K562 (cell line): ENCODE results near the gene MAP3K19. TPM values are rescaled to one million over a fixed set of nuclear protein-coding genes. Genes with fewer than 3 reads are reported as not detected.

Source experiments
- ATAC-seq: fragments of 200-7000 bp; cut with Tn5 transposase; 3 replicates; pipeline ENCODE4 v1.9.1; 2020; ENCODE audit warnings: moderate library complexity
- BruUV-seq: library from RNA; stranded (reverse); fragments of 400-500 nt; replicated peaks from 2 replicates; lab custom pipeline; 2021; lab: Mats Ljungman, UMichigan
- CTCF ChIA-PET: fragments of 300-600 bp; formaldehyde crosslinking; extraction: SDS; loops from one replicate; lab custom pipeline; 2021; ENCODE audit warnings: low intra/inter-chr PET ratio; lab: Yijun Ruan, JAX
- POLR2A ChIA-PET: fragments of 300-600, 350-650 bp; sonication (Branson Sonifier 250); formaldehyde crosslinking; extraction: SDS; loops from one replicate; lab custom pipeline; 2021; ENCODE audit warnings: antibody characterized with exemption, inconsistent platforms; lab: Yijun Ruan, JAX
- DNase-seq, 4 experiments: peaks; one replicate each; pipeline versions ENCODE4 v3.0.0 to v3.0.0-alpha.2; 2011 to 2018; ENCODE audit warnings: low spot score in 3 of 4, mixed read lengths in 3 of 4; ENCODE audit errors: extremely low read depth in 1 of 4
- FAIRE-seq: peaks from 2 replicates; lab custom pipeline; 2011; peaks lifted over from hg19 to GRCh38; lab: Jason Lieb, UNC
- H2AFZ ChIP-seq: 2 replicates; pipeline ENCODE4 v1.6.0; 2011; ENCODE audit warnings: low read depth, low read length, control low read depth, inconsistent platforms
- H3K27ac ChIP-seq: fragments of 200-600 bp; 3 replicates; pipeline ENCODE4 v1.8.0; 2011; ENCODE audit warnings: low read depth, mild to moderate bottlenecking, control low read depth, inconsistent platforms, low read length, moderate library complexity, mixed read lengths; ENCODE audit errors: extremely low read depth
- H3K27me3 ChIP-seq, 2 experiments: fragments of 300-600 bp in 1 of 2; 2 replicates in 1 of 2; 3 replicates in 1 of 2; pipeline versions ENCODE4 v1.6.0 to v1.8.0; 2011; ENCODE audit warnings: inconsistent platforms in 2 of 2, low read length in 2 of 2, mild to moderate bottlenecking in 1 of 2, mixed read lengths in 1 of 2, moderate library complexity in 1 of 2; ENCODE audit not compliant: control insufficient read depth in 2 of 2, insufficient read depth in 2 of 2
- H3K36me3 ChIP-seq: fragments of 300-600 bp; 3 replicates; pipeline ENCODE4 v1.8.0; 2011; ENCODE audit warnings: mild to moderate bottlenecking, low read length, inconsistent platforms; ENCODE audit not compliant: control insufficient read depth, insufficient read depth
- H3K4me1 ChIP-seq, 2 experiments: fragments of 200-600 bp in 1 of 2; replicated peaks in 1 of 2; 2 replicates in 1 of 2; 3 replicates in 1 of 2; pipeline versions ENCODE4 v1.5.1 to v1.8.0; 2011; ENCODE audit warnings: inconsistent platforms in 2 of 2, low read length in 2 of 2, mild to moderate bottlenecking in 1 of 2, mixed read lengths in 1 of 2, moderate library complexity in 1 of 2; ENCODE audit not compliant: control insufficient read depth in 2 of 2, insufficient read depth in 2 of 2
- H3K4me2 ChIP-seq: 2 replicates; pipeline ENCODE4 v1.6.1; 2011; ENCODE audit warnings: low read length, control low read depth, inconsistent platforms, mixed read lengths; ENCODE audit not compliant: insufficient read depth
- H3K4me3 ChIP-seq: fragments of 200-600 bp; sonication (generic), shearing (Covaris generic); 2 replicates; pipeline ENCODE4 v1.5.1; 2016; ENCODE audit warnings: control low read depth, inconsistent platforms
- H3K79me2 ChIP-seq: fragments of 200-600 bp; 3 replicates; pipeline ENCODE4 v1.8.0; 2011; ENCODE audit warnings: low read length, inconsistent platforms; ENCODE audit not compliant: control insufficient read depth, insufficient read depth
- H3K9ac ChIP-seq, 2 experiments: 2 replicates each; pipeline versions ENCODE4 v1.6.0 to v1.6.1; 2011; ENCODE audit warnings: low read depth in 2 of 2, low read length in 2 of 2, control low read depth in 1 of 2, inconsistent platforms in 1 of 2, mild to moderate bottlenecking in 1 of 2, mixed read lengths in 1 of 2; ENCODE audit not compliant: insufficient read depth in 1 of 2
- H3K9me1 ChIP-seq: one replicate; pipeline ENCODE4 v1.6.0; 2011; ENCODE audit warnings: inconsistent platforms, mild to moderate bottlenecking, low read length, moderate library complexity; ENCODE audit not compliant: control insufficient read depth, insufficient read depth
- H3K9me3 ChIP-seq: replicated peaks from 2 replicates; pipeline ENCODE4 v1.5.1; 2011; ENCODE audit warnings: low read depth, low read length, inconsistent platforms; ENCODE audit not compliant: control insufficient read depth, insufficient read depth
- H4K20me1 ChIP-seq: replicated peaks from 2 replicates; pipeline ENCODE4 v1.6.1; 2011; ENCODE audit warnings: low read length, inconsistent platforms, mixed read lengths; ENCODE audit not compliant: control insufficient read depth, insufficient read depth
- CEBPB ChIP-seq: fragments of 450-650 bp; IDR thresholded peaks from 2 replicates; pipeline ENCODE4 v1.6.1; 2016; ENCODE audit warnings: missing genetic modification characterization, missing compliant biosample characterization
- CTCF ChIP-seq, 3 experiments: IDR thresholded peaks in 2 of 3; conservative IDR thresholded peaks in 1 of 3; 2 replicates each; pipeline ENCODE4 v1.5.1; 2011 to 2012; ENCODE audit warnings: low read length in 3 of 3, mild to moderate bottlenecking in 3 of 3, control low read depth in 2 of 3, improper control_type of control experiment in 1 of 3, inconsistent platforms in 1 of 3, low read depth in 1 of 3, mixed read lengths in 1 of 3, moderate library complexity in 1 of 3; ENCODE audit not compliant: insufficient read depth in 2 of 3
- GATAD2B ChIP-seq: fragments of 450-650 bp; IDR thresholded peaks from 2 replicates; pipeline ENCODE4 v1.6.1; 2017; ENCODE audit warnings: mild to moderate bottlenecking, borderline replicate concordance
- HLTF ChIP-seq: fragments of 450-650 bp; IDR thresholded peaks from 2 replicates; pipeline ENCODE4 v1.6.1; 2016
- MTF1 ChIP-seq: fragments of 250-450 bp; sonication (Bioruptor Pico); IDR thresholded peaks from 2 replicates; pipeline ENCODE4 v1.9.0; 2021; ENCODE audit warnings: moderate library complexity, mild to moderate bottlenecking, inconsistent platforms, borderline replicate concordance
- PHF8 ChIP-seq: fragments of 200-600 bp; sonication (generic); IDR thresholded peaks from 2 replicates; pipeline ENCODE4 v1.6.1; 2012; ENCODE audit warnings: mixed run types, mild to moderate bottlenecking, inconsistent platforms, low read length, moderate library complexity, borderline replicate concordance
- RBM39 ChIP-seq: fragments of 200-400 bp; formaldehyde crosslinking; optimal IDR thresholded peaks from 2 replicates; pipeline ENCODE3; 2018; ENCODE audit warnings: low read depth, low read length
- RFX1 ChIP-seq: fragments of 450-650 bp; IDR thresholded peaks from 2 replicates; pipeline ENCODE4 v1.6.1; 2016; ENCODE audit warnings: mild to moderate bottlenecking, moderate library complexity
- RUNX1 ChIP-seq: sonication (generic); IDR thresholded peaks from 2 replicates; pipeline ENCODE4 v1.6.1; 2016; ENCODE audit warnings: antibody characterized with exemption, low read depth
- SMAD2 ChIP-seq: fragments of 150-350 bp; IDR thresholded peaks from 2 replicates; pipeline ENCODE4 v1.6.1; 2014; ENCODE audit warnings: low read depth, mild to moderate bottlenecking, low read length
- ZFP30 ChIP-seq: fragments of 250-450 bp; sonication (Bioruptor Pico); IDR thresholded peaks from 2 replicates; pipeline ENCODE4 v1.8.0; 2022; ENCODE audit warnings: moderate library complexity, mild to moderate bottlenecking, inconsistent platforms, borderline replicate concordance
- ZKSCAN3 ChIP-seq: fragments of 250-450 bp; sonication (Bioruptor Pico); IDR thresholded peaks from 2 replicates; pipeline ENCODE4 v1.4.0; 2020
- ZNF124 ChIP-seq: sonication (generic); formaldehyde crosslinking; IDR thresholded peaks from 2 replicates; pipeline ENCODE4 v1.8.1; 2022; ENCODE audit warnings: missing genetic modification reagents
- ZNF197 ChIP-seq: fragments of 200-800 bp; sonication (Bioruptor generic); IDR thresholded peaks from 2 replicates; pipeline ENCODE4 v1.6.1; 2016; ENCODE audit warnings: low read depth, missing genetic modification characterization, missing compliant biosample characterization
- ZNF717 ChIP-seq: fragments of 250-450 bp; sonication (Bioruptor Pico); IDR thresholded peaks from 2 replicates; pipeline ENCODE4 v1.5.0; 2021
- WGBS: fragments of 100-300 bp; shearing (Covaris generic); methylation state at CpG from one replicate; pipeline ENCODE4 v1.1.6; 2016; ENCODE audit warnings: low coverage, mixed read lengths; ENCODE audit not compliant: insufficient coverage; ENCODE audit errors: missing lambda C conversion rate; 5-methylcytosine and 5-hydroxymethylcytosine counted together
- in situ Hi-C: fragments of 300-500 bp; cut with MboI; formaldehyde crosslinking; loops from 4 replicates; pipeline ENCODE4 v1.15.0; 2018; ENCODE audit warnings: inconsistent platforms, mixed read lengths
- intact Hi-C: fragments of 100-400 bp; cut with micrococcal nuclease; formaldehyde crosslinking; loops from 2 replicates; pipeline ENCODE4 v1.14.2; 2022
- polyA plus RNA-seq, 8 experiments: library from polyadenylated mRNA; depleted of rRNA in 4 of 8; stranded (reverse) in 5 of 8; unstranded in 3 of 8; fragments of >200 nt; fragmentation: Nextera tagmentation in 2 of 8; fragmentation: Illumina TruSeq in 1 of 8; extraction: Ambion mirVana in 2 of 8; extraction: Trizol in 1 of 8; gene quantifications; 2 replicates each; pipeline versions ENCODE4 v1.2.1 to v1.2.3, GENCODE V29; 2011 to 2014; ENCODE audit warnings: inconsistent platforms in 1 of 8, missing spikeins in 1 of 8
- total RNA-seq, 7 experiments: library from RNA; depleted of rRNA in 6 of 7; stranded (reverse); fragments of >200 nt in 6 of 7; fragmentation: Illumina TruSeq in 2 of 7; extraction: Trizol in 2 of 7; gene quantifications; 2 replicates each; pipeline versions ENCODE4 v1.2.1 to v1.2.3, GENCODE V29; 2011 to 2021; ENCODE audit warnings: low replicate concordance in 1 of 7
- TF ChIP-seq, protein P1 (sequence below): fragments of 250-450 bp; sonication (Bioruptor Pico); IDR thresholded peaks from 2 replicates; pipeline ENCODE4 v1.5.0; 2022; ENCODE audit warnings: mild to moderate bottlenecking

MAP3K19 gene
- total and polyA plus RNA-seq, 9 of the 15 experiments (the other 6 are each of a cell fraction or from before 2014, with no cell fraction given), result 0.29 TPM; not detected in 8

DNA sequence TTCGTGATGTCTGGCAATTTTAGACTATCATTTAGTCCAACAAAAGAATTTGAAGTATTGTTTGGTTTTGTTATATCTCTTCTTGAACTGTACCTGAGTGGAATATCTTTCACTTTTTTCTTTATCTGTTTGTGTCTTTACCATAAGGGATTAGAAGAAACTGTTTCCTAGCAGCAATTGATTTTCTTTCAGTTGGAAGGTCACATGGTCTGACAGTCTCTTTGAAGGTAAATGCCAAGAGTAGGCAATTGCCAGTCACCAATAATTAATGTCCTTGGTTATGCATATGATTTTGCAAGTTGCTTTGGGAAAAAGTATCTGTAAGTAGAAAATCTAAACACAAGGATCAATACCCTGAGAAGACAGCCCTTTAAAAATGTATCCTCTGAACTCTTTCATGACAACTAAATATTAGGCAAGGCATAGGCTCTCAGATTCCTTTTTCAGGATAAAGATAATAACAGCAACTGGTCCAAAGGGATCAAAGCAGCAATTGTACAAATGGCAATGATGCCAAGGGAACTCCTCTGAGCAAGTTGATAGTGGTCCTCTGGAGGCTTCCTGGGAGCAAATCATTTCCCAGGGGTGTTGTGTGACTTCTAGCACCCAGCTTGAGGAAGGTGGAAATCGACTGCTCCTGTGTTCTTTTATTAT, 17.6 kb downstream of the MAP3K19 start:
- in situ Hi-C loops, result no loop called here
- no TSS peak for BruUV-seq
- intact Hi-C loops, result no loop called here
- no peak overlapping the region for H3K4me3 ChIP-seq
- H3K4me1 ChIP-seq, result no peaks in the 10 kb centered on the region
- no peak overlapping the region for H3K9ac ChIP-seq
- ATAC-seq (no peak), FAIRE-seq (no peak), DNase-seq (no peak)
- no peaks in the 10 kb centered on the region for H3K36me3 ChIP-seq
- H3K9me1 ChIP-seq, result no peaks in the 10 kb centered on the region
- ChIA-PET CTCF (no interaction called here), POLR2A (no interaction called here)
- H2AFZ ChIP-seq, result no peak overlapping the region
- no peaks in the 10 kb centered on the region for H4K20me1 ChIP-seq
- H3K79me2 ChIP-seq, result no peaks in the 10 kb centered on the region
- no peaks in the 10 kb centered on the region for H3K9me3 ChIP-seq
- no peak for TF ChIP-seq ZKSCAN3 (CRISPR knock-in tag)
- TF ChIP-seq PHF8, result no peak
- TF ChIP-seq RUNX1, result no peak
- TF ChIP-seq CTCF (IDR thresholded peaks at IDR 0.05 in 2 of 3, conservative IDR thresholded peaks at IDR 0.05 in 1 of 3; ENCODE audit: insufficient read depth in 2 of 3, low read depth in 1 of 3, low read length in 3 of 3), result no peak
- no peak for TF ChIP-seq RFX1
- no peak for TF ChIP-seq ZNF124 (CRISPR knock-in tag)
- TF ChIP-seq ZFP30 (CRISPR knock-in tag), result no peak
- no peak for TF ChIP-seq SMAD2
- TF ChIP-seq HLTF, result no peak
- no peak for TF ChIP-seq GATAD2B
- TF ChIP-seq ZNF197 (CRISPR knock-in tag), result no peak
- TF ChIP-seq, protein P1, sequence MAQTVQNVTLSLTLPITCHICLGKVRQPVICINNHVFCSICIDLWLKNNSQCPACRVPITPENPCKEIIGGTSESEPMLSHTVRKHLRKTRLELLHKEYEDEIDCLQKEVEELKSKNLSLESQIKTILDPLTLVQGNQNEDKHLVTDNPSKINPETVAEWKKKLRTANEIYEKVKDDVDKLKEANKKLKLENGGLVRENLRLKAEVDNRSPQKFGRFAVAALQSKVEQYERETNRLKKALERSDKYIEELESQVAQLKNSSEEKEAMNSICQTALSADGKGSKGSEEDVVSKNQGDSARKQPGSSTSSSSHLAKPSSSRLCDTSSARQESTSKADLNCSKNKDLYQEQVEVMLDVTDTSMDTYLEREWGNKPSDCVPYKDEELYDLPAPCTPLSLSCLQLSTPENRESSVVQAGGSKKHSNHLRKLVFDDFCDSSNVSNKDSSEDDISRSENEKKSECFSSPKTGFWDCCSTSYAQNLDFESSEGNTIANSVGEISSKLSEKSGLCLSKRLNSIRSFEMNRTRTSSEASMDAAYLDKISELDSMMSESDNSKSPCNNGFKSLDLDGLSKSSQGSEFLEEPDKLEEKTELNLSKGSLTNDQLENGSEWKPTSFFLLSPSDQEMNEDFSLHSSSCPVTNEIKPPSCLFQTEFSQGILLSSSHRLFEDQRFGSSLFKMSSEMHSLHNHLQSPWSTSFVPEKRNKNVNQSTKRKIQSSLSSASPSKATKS (CRISPR knock-in tag), result no peak
- TF ChIP-seq ZNF717, result no peak
- no peak for TF ChIP-seq RBM39
- TF ChIP-seq CEBPB (tag), result no peak
- TF ChIP-seq MTF1, result no peak
- H3K27ac ChIP-seq, result no peak overlapping the region
- peaks cover 0 to 3% of the 10 kb centered on the region in 2 experiments; a peak in 2 of 5 replicates for H3K27me3 ChIP-seq
- 0% methylated on average over 2 of the region's 2 CpGs for WGBS
- no peak overlapping the region for H3K4me2 ChIP-seq
